A673 (cell line): ENCODE measurements around the gene LAMA4. TPM values are rescaled to one million over a fixed set of nuclear protein-coding genes. Genes with fewer than 3 reads are reported as not detected.

Experiments
- BruUV-seq: library from RNA; stranded (reverse); fragments of 400-500 nt; replicated peaks from 2 replicates; lab custom pipeline; 2021; lab: Mats Ljungman, UMichigan
- CTCF ChIA-PET: fragments of 300-600 bp; sonication (Branson Sonifier 250); formaldehyde crosslinking; loops from one replicate; lab custom pipeline; 2022; ENCODE audit warnings: antibody characterized with exemption; lab: Charles Lee
- POLR2A ChIA-PET: fragments of 300-600 bp; sonication (Branson Sonifier 250); formaldehyde crosslinking; loops from one replicate; lab custom pipeline; 2022; ENCODE audit warnings: antibody characterized with exemption; ENCODE audit not compliant: low non-redundant PET; lab: Charles Lee
- DNase-seq: peaks from one replicate; pipeline ENCODE4 v3.0.0-alpha.2; 2015; ENCODE audit warnings: low spot score
- H3K27ac ChIP-seq: fragments of 200-600 bp; sonication (generic); 2 replicates; pipeline ENCODE4 v1.5.1; 2016; ENCODE audit warnings: mixed run types, low read depth, mild to moderate bottlenecking, mixed read lengths, antibody characterized with exemption, low read length; ENCODE audit not compliant: poor library complexity, severe bottlenecking
- H3K27me3 ChIP-seq: fragments of 200-600 bp; sonication (generic); replicated peaks from 2 replicates; pipeline ENCODE4 v1.6.1; 2017; ENCODE audit warnings: mixed run types, low read depth, mild to moderate bottlenecking, mixed read lengths, antibody characterized with exemption, low read length; ENCODE audit not compliant: insufficient read depth, poor library complexity
- H3K36me3 ChIP-seq: fragments of 200-600 bp; sonication (generic); 2 replicates; pipeline ENCODE4 v1.6.1; 2016; ENCODE audit warnings: mixed run types, mild to moderate bottlenecking, mixed read lengths, antibody characterized with exemption, low read length; ENCODE audit not compliant: insufficient read depth, poor library complexity, severe bottlenecking
- H3K4me1 ChIP-seq: fragments of 200-600 bp; sonication (generic); 2 replicates; pipeline ENCODE4 v1.6.1; 2017; ENCODE audit warnings: mixed run types, mild to moderate bottlenecking, mixed read lengths, antibody characterized with exemption, low read length; ENCODE audit not compliant: insufficient read depth, poor library complexity, severe bottlenecking
- H3K4me3 ChIP-seq: fragments of 200-600 bp; sonication (generic); 2 replicates; pipeline ENCODE4 v1.5.1; 2016; ENCODE audit warnings: low read depth, mixed run types, mild to moderate bottlenecking, mixed read lengths, low read length; ENCODE audit not compliant: poor library complexity, severe bottlenecking
- H3K9me3 ChIP-seq: fragments of 200-600 bp; sonication (generic); 2 replicates; pipeline ENCODE4 v1.6.1; 2016; ENCODE audit warnings: mixed run types, low read depth, mild to moderate bottlenecking, mixed read lengths, antibody characterized with exemption, low read length; ENCODE audit not compliant: poor library complexity, severe bottlenecking
- EZH2 ChIP-seq: fragments of 200-600 bp; sonication (generic); IDR thresholded peaks from 2 replicates; pipeline ENCODE4 v1.6.1; 2017; ENCODE audit warnings: borderline replicate concordance, low read depth, mild to moderate bottlenecking, mixed read lengths, antibody characterized with exemption, low read length; ENCODE audit not compliant: poor library complexity, severe bottlenecking
- intact Hi-C: fragments of 100-400 bp; cut with micrococcal nuclease; formaldehyde crosslinking; loops from one replicate; pipeline ENCODE4 v1.10.0; 2022; ENCODE audit not compliant: unreplicated experiment
- total RNA-seq: library from RNA; stranded (reverse); gene quantifications from 2 replicates; pipeline ENCODE4 v1.2.3, GENCODE V29; 2021
- TF ChIP-seq, protein P1 (sequence below): fragments of 300-800, 200-600 bp; sonication (generic); conservative IDR thresholded peaks from 2 replicates; pipeline ENCODE4 v1.5.1; 2017; ENCODE audit warnings: low read depth, mild to moderate bottlenecking, antibody characterized with exemption, low read length, moderate library complexity, mixed read lengths

LAMA4 gene
- total RNA-seq, 1 experiment from 2014 or later: 1.2 TPM

- H3K4me3 ChIP-seq: no peak overlapping the region
- CTCF ChIA-PET: no interaction called here
- no peaks in the 10 kb centered on the region for H3K9me3 ChIP-seq
- H3K27ac ChIP-seq: no peak overlapping the region
- no TSS peak for BruUV-seq
- intact Hi-C loops: loop anchor here (5.0 kb wide), 1 partner anchor 82 kb away; no protein-coding TSS in a partner anchor
- H3K36me3 ChIP-seq: no peaks in the 10 kb centered on the region
- no peaks in the 10 kb centered on the region for H3K27me3 ChIP-seq
- H3K4me1 ChIP-seq: no peaks in the 10 kb centered on the region
- POLR2A ChIA-PET: no interaction called here
- TF ChIP-seq, protein P1, sequence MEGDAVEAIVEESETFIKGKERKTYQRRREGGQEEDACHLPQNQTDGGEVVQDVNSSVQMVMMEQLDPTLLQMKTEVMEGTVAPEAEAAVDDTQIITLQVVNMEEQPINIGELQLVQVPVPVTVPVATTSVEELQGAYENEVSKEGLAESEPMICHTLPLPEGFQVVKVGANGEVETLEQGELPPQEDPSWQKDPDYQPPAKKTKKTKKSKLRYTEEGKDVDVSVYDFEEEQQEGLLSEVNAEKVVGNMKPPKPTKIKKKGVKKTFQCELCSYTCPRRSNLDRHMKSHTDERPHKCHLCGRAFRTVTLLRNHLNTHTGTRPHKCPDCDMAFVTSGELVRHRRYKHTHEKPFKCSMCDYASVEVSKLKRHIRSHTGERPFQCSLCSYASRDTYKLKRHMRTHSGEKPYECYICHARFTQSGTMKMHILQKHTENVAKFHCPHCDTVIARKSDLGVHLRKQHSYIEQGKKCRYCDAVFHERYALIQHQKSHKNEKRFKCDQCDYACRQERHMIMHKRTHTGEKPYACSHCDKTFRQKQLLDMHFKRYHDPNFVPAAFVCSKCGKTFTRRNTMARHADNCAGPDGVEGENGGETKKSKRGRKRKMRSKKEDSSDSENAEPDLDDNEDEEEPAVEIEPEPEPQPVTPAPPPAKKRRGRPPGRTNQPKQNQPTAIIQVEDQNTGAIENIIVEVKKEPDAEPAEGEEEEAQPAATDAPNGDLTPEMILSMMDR: no peak
- TF ChIP-seq EZH2: no peak
- DNase-seq: no peak
Measured at GRCh38 chr6:112184951-112185350, 69.4 kb downstream of the LAMA4 start.

DNA sequence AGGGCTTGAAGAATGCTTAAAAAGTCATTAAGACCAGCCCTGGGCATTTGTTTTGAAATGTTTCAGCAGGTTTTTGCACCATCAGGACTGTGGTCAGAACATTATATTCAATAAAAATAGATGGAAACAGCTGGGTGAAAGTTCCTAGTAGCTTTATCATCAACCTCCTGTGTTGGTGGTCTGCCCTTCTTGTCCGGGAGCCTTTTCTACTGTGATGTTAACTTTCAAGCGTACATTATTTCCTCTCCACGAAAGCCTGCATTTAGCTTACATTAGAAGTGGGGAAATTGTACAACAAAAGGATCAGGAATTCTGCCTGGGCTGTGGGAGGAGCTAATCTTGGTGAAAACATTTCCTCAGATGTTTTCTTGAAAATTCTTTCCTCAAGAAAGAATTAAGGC, 71.1 kb downstream of the LAMA4 start:
- H3K36me3 ChIP-seq: no peaks in the 10 kb centered on the region
- H3K27me3 ChIP-seq: peaks cover 4% of the 10 kb centered on the region
- TF ChIP-seq EZH2: no peak
- TF ChIP-seq, protein P1: no peak
- CTCF ChIA-PET: no interaction called here
- no peak overlapping the region for H3K4me3 ChIP-seq
- POLR2A ChIA-PET: no interaction called here
- BruUV-seq: no TSS peak
- intact Hi-C loops: loop anchor here (5.0 kb wide), 1 partner anchor 84 kb away; no protein-coding TSS in a partner anchor
- H3K27ac ChIP-seq: no peak overlapping the region
- no peaks in the 10 kb centered on the region for H3K4me1 ChIP-seq
- DNase-seq: no peak
- no peaks in the 10 kb centered on the region for H3K9me3 ChIP-seq

DNA sequence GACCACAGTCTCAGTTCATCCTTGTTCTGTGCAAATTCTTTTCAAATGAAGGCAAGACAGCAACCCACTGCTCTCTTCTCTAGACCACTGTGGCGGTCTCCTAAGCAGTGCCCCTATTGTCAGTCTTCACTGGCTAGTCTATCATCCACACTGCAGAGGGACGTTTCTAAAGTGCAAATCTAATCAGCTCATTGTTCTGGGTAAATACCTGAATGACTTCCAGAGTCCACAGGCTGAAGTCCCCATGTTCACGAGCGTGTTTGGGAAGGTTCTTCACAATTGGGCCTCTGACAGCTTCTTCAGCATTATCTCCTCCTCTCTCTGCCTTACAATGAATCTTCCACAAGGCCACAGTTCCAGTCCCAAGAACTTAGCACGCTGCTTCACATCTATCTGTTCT, 73.2 kb downstream of the LAMA4 start:
- intact Hi-C loops: loop anchor here (2.0 to 5.0 kb wide), 2 partner anchors 86 to 192 kb away; no protein-coding TSS in a partner anchor
- CTCF ChIA-PET: interaction anchor here (2.0 kb wide), 1 partner anchor 130 kb away, joined by 12 read pairs; no protein-coding TSS in a partner anchor
- Histone ChIP-seq H3K27me3 (peaks cover 4% of the 10 kb centered on the region), H3K36me3 (no peaks in the 10 kb centered on the region), H3K4me1 (no peaks in the 10 kb centered on the region), H3K4me3 (no peak overlapping the region), H3K27ac (no peak overlapping the region), H3K9me3 (no peaks in the 10 kb centered on the region)
- DNase-seq: no peak
- TF ChIP-seq, protein P1: no peak
- no peak for TF ChIP-seq EZH2
- POLR2A ChIA-PET: no interaction called here
- no TSS peak for BruUV-seq
